GM19395 (cell line): ENCODE data around the gene DNAH10.
"Not testable (repeated sequence)": the region's sequence is repeated elsewhere in the genome, so short reads cannot be mapped to it uniquely, and the experiment has no call there.

Source experiments
- ATAC-seq: cut with Tn5 transposase; IDR thresholded peaks from one replicate; pipeline ENCODE4 v1.9.1; 2021; ENCODE audit warnings: mild to moderate bottlenecking, moderate library complexity; ENCODE audit not compliant: unreplicated experiment

Gene DNAH10

DNA sequence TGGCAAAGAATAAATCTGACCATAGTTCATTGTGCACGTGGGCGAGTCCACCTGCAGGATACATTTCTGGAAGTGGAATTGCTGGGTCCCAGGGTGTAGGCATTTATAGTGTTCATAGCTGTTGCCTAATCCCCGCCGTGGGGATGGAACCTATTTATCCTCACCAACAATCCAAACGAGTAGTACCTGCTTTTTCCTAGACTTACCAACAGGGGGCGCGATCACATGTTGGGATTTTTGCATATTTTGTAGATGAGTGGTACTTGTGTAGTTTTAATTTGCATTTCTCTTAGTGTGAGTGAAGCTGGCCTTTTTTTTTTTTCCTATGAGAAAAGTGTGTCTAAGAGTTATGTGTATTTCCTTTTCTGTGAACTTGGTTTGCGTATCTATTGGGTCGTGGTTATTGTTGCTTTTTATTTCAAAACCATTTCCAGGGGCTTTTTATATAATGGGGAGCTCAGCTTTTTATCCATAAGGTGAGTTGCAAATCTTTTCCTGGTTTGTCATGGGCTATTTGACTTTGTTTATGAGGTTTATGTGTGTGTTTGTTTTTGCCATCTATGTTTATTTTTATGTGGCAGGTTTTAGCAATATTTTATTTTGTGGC, 143.3 kb downstream of the DNAH10 start:
- no peak for ATAC-seq

DNA sequence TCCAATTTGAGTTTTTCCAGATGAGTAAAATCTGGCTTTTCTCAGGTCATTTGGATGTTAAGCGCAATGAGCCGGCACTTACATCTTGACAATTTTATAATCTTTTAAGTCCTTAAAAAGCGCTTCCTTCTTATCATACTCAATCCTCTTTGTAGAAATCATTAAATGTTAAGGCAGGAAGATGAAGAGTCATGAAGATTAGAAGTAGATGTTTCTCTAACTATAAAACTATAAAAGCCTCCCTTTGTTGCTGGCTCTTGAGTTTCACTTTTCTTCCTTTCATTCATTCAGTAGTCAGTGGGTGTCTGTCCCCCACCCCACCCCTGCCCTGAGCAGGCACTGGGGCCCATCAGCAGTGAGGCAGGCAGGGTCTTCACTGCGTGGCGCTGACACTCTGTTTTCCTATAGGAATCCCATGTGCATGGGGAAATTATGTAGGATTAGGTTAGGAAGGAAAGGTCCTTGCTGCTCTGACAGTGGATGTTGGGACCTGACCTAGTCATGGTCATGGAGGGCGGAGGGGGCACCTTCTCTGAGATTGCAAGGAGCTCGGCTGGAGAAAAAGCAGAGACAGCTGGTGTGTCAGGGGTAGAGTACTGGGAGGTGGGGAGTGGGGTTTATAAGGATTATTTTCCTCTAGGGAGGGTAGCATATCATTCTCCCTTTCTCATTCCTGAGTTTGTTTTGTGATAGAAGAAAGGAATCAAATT, 144.8 kb downstream of the DNAH10 start:
- ATAC-seq: no peak

DNA sequence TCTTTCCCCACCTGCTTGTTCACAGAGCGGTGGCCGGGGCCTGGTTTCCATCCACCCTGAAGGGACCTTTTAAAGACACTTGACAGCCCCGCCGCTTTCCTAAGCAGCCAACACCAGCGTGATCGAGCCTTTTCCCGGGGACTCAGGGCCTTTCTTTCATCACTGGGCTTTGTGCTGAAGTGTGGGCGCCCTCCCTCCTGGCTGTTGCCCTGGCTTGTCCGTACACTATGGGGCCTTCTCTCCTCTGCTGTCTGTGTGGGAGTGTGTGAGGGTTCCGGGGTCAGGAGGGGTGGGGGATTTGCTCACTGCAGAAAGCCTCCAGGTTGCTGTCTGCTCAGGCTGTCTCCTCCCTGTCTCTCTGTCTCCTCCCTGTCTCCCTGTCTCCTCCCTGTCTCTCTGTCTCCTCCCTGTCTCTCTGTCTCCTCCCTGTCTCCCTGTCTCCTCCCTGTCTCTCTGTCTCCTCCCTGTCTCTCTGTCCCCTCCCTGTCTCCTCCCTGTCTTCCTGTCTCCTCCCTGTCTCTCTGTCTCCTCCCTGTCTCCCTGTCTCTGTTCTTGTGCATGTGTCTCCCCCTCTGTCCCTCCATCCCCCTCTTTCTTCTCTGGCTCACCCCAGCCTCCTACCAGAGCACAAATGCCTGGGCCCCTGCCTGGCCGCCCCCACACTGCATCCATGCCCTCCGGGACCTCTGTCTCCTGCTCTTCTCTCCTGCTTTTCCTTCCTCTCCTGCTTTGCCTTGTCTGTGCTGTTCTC, 145.8 kb downstream of the DNAH10 start:
- no peak for ATAC-seq

DNA sequence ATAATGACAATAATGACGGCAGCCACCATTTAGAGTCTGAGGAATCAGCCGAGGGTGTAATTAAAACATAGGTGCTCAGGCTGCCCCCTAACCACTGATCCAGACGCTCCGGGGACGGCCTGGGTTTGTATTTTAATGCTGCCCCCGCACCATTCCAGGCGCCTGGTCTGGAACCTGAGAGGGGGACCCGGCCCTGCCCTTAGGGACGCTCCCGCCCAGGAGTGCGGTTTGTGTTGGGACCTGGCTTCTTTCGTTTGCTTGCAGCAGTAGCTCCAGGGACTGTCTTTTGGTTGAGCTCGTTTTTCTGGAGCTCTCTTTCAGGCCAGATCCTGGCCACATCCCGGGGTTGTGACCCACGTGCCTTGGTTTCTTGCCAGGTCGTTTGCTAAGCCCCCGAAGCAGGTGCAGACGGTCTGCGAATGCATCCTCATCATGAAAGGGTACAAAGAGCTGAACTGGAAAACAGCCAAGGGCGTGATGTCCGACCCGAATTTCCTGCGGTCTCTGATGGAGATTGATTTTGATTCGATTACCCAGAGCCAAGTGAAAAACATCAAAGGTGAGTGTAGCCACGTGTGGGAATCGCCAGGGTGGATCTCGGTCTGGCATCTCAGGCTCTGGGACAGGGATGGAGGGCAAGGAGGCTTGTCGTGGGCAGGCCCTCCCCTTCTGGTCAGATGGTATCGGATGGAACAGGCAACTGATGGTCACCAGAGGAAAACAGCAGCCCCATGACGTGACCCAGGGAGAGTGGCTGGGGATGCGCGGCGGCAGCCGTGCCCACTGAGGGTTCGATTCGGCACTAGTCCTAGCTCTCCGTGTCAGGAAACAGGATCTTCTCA, 147.0 kb downstream of the DNAH10 start:
- ATAC-seq: no peak

DNA sequence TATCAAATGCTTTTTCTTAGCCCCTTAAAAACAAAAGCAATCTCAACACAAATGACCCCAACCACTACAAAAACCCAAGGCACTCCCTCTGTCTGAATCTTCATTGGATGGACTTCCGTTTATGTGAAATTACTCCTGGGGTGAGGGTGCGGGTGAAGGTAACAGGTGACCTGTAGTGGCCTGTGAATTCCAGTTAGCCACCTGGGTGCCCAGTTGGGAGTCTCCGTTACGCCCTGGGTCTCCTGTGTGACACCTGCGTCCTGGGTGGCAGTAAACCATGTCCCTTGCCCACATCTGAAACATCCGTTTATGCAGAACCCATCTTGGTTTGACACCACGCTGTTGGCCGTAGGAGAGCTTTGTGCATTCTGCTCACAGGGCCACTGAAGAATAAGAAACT, 148.0 kb downstream of the DNAH10 start:
- no peak for ATAC-seq

DNA sequence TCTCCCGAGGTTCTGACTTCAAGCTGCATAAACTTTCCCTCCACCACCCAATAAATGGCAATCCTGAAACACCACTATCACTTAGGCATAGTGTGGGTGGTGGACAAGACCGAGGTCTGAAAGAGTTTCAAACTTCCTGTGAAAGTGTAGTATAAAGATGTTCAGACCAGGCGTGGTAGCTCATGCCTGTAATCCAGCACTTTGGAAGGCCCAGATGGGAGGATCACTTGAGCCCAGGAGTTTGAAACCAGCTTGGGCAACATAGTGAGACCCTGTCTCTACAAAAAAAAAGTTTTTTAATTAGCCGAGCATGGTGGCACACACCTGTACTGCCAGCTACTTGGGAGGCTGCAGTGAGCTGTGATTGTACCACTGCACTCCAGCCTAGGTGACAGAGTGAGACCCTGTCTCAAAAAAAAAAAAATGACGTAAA, 148.7 kb downstream of the DNAH10 start:
- no peak for ATAC-seq

DNA sequence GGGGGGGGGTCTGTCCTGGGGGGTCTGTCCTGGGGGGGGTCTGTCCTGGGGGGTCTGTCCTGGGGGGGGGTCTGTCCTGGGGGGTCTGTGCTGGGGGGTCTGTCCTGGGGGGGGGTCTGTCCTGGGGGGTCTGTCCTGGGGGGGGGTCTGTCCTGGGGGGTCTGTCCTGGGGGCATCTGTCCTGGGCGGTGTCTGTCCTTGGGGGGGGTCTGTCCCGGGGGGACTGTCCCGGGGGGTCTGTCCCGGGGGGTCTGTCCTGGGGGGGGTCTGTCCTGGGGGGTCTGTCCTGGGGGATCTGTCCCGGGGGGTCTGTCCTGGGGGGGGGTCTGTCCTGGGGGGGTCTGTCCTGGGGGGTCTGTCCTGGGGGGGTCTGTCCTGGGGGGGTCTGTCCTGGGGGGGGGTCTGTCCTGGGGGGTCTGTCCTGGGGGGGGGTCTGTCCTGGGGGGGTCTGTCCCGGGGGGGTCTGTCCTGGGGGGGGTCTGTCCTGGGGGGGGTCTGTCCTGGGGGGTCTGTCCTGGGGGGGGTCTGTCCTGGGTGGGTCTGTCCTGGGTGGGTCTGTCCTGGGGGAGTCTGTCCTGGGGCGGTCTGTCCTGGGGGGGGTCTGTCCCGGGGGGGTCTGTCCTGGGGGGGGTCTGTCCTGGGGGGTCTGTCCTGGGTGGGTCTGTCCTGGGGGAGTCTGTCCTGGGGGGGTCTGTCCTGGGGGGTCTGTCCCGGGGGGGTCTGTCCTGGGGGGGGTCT, 149.7 kb downstream of the DNAH10 start:
- ATAC-seq: not testable (repeated sequence)

DNA sequence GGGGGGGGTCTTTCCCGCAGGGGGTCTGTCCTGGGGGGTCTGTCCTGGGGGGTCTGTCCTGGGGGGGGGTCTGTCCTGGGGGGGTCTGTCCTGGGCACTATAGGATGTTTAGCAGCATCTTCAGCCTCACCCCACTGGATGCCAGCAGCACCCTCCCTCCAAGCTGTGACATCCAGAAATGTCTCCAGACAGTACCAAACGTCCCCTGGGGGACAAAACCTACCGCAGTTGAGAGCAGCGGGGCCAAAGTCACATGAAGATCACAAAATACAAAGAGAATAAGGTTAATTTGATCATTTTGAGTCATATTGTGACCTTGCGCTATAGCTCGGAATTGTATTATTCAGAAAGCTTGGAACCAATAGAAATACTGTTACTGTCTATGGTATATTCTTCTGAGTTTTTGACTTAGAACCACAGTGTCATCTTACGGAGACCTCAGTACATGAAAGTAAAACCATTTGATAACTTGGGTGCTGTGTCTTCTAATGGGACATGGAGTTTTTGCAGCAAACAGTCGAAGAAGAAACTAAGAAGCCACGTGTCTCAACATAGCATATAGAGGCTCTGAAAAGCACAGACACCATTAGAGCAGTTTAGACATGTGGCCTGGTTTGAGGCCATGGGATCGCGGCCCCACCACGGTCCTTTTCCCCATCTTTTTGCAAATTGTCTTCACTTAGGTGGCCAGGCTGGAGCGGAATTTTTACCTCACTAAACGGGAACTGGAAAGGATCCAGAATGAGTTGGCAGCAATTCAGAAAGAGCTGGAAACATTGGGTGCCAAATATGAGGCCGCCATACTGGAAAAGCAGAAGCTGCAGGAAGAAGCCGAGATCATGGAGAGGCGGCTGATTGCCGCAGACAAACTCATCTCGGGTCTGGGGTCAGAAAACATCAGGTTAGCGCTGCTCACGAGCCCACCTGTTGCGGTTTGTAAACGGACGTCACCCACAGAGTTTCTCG, 150.6 kb downstream of the DNAH10 start:
- no peak for ATAC-seq

DNA sequence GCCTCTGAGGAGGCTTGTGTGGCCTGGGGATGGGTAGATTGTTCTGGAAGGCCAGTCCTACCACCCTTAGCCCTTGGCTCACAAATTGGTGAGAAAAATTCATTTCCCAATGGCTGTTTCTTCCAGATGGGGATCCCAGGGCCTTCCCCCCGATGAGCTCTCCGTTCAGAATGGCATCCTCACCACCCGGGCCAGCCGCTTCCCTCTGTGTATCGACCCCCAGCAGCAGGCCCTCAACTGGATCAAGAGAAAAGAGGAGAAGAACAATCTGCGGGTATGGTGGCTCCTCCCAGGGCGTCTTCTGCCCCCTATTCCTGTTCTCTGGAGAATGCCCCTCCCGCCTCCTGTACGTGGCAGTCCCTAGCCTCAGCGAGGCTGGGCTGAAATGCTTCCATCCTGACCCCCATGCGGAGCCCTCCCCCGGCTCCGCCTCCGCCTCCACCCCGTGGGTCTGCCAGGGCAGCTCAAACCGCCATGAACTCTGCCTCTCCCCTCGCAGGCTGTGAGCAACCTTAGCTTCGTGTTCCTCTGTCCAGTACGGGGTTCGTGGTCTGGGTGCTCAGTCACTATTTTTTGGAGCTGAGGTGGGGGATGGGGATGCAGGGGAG, 152.7 kb downstream of the DNAH10 start:
- ATAC-seq: no peak

DNA sequence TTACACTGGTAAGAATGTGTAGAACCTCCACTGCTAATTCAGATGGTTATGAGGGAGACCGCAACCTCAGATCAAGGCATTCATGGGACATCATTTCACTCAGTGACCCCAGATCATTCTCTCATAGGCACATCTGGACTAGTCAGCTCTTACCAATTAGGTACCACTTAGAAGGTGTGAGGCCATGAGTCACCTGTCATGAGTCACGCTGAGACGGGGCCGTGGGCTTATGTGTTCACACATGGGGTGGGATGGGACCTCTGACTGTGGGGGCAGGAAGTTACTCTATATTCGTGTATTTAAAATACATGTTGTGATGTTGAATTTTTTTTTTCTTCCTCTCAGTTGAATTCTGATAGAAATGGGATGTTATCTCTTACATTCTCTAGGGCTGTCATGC, 154.6 kb downstream of the DNAH10 start:
- ATAC-seq: no peak

DNA sequence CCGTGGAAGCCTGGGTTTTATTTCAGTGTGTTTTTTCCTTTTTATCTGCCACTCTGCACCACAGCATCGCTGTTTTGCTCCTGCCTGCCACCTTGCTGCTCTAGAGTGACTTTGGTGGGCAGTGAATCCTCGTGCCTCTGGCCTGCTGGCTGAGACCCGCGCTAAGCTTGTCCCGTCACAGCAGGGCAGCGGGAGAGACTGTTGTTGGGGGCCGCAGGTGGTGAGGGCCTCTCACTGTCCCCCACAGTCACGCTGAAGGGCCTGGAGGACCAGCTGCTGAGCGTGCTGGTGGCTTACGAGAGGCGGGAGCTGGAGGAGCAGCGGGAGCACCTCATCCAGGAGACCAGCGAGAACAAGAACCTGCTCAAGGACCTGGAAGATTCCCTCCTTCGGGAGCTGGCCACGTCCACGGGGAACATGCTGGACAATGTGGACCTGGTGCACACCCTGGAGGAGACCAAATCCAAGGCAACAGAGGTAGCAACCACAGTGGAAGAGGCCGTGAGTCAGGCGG, 155.3 kb downstream of the DNAH10 start:
- ATAC-seq: no peak

DNA sequence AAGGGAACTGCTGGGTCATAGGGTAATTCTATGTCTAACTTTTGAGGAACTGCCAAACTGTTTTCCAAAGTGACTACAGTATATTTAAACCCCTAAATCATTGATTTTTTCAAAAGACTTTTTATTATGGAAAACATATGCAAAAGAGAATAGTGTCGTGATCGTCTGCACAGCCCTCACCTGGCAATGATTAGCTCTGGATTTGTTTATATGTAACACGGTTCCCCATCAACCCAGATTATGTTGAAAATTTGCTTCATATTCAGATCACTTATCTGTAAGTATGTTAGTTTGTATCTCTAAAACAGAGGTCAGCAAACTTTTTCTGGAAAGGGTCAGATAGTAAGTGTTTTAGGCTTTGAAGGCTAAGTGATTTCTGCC, 157.9 kb downstream of the DNAH10 start:
- ATAC-seq: no peak

DNA sequence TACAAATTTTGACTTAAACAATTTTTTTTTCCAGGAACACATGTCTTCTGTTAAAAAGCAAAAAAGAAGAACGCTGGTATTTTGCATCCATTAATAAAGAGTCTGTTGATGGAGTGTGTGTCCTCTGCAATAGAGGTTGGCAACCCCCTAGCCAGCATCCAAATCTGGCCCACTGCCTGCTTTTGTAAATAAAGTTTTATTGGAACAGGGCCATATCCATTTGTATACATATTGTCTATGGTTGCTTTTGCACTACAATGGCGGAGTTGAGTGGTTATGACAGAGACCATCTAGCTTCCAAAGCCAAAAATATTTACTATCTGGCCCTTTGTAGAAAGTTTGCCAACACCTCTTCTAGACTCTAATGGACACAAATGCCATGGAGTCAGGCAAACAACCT, 160.9 kb downstream of the DNAH10 start:
- no peak for ATAC-seq

DNA sequence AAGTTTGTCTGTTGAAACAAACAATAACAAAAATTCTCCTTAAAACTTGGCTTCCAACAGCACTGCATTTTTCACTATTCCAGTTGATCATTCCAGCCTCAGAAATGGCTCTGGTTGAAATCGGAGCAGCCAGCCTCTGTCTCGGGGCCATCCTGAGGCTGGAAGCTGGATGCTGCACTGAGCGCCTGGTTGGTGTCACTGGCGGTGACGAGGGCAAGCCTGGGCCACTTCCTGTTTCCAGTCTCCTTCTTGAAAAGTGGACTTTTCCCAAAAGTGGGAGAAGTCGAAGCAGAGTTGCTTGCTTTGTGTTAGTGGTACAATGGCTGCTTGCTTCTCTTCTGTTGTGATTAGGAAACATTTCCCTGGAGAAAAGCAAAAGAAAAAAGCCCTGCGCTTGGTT, 161.8 kb downstream of the DNAH10 start:
- ATAC-seq: no peak

DNA sequence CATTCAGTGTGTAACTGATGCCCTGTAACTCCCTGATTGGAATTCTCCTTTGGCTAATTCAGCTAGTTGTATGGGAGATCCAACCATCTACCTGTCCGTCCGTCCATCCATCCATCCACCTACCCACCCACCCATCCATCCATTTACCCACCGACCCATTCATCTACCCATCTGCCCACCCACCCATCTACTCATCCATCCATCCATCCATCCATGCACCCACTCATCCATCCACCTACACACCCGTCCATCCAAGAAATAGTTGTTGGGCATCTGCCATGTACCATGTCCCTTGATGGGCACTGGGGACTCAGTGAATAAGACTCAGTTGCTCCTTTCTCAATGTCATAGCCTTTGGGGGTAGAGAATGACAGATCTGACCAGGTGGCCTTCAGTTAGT, 162.4 kb downstream of the DNAH10 start:
- ATAC-seq: no peak

DNA sequence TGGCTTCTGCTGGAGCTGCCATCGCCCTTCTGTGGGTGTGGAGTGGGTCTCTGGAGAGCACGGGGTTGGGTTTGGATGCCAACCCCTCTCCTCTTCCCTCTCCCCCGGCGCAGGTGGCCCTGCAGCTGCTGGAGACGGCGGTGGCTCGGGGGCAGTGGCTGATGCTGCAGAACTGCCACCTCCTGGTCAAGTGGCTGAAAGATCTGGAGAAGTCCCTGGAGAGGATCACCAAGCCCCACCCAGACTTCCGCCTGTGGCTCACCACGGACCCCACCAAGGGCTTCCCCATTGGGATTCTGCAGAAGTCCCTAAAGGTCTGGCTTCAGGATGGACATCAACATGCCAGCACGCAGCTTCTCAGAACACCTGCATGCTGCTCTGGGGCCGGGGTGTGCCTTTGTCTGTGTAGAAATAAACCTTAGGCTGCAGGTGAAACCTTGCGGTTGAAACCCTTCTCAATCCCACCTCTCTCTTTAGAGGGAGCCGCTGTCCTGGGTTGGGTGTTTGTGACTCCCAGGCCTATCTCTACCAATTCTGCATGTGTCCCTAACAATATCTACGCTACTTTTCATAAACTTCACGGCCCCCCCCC, 166.3 kb downstream of the DNAH10 start:
- ATAC-seq: no peak

DNA sequence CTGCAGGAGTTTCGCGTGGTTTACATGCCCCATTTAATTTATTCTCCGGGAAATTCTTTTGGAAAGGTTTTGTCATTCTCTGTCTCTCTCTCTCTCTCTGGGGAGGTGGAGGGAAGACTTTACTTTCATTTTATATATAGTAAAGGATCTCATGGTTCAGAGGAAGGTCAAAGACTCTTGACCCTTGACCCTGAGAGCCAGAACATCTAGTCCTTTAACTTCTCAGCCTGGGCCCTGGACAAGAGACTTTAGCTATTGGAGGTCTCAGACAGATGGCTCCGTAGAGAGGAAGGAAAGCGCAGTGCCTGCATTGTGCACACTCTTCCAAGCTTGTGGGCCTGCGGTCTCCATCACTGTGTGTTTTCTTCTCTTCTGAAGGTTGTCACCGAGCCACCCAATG, 166.8 kb downstream of the DNAH10 start:
- ATAC-seq: no peak

DNA sequence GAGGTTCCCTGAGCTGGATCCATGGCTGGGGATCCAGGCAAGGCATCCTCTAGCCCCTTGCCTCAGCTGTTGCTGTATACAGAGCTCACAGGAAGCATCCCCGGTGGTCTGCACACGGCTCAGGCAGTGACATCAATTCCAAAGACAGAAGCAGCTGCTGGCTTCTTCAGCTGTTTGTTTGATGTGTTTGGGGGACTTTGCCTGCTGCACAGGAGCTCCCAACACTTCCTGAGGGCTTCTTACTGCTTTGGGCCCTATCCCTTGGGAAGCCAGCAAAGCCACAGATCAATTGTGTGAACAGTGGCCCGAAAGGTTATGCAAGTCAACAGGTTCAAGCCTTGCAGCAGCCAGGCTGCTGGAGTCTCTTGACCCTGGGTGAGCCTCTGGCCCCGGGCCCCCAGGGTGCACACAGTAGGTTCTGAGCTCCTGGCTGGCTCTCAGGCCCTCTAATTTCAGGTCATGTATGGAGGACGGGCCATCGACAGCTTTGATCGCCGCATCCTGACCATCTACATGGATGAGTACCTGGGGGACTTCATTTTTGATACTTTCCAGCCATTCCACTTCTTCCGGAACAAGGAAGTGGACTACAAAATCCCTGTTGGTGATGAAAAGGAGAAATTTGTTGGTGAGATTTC, 168.0 kb downstream of the DNAH10 start:
- no peak for ATAC-seq
